Dermis lymphatic vessel endothelial cell (primary cell): ENCODE results near the gene TSEN34. TPM values are rescaled to one million over a fixed set of nuclear protein-coding genes. Genes with fewer than 3 reads are reported as not detected.

Source experiments
- total RNA-seq: library from RNA; depleted of rRNA; stranded (reverse); fragments of >200 nt; gene quantifications from 2 replicates; pipeline ENCODE4 v1.2.1, GENCODE V29; 2014

TSEN34 gene
- total RNA-seq = 40.1 and 41.5 TPM in 2 replicates

DNA sequence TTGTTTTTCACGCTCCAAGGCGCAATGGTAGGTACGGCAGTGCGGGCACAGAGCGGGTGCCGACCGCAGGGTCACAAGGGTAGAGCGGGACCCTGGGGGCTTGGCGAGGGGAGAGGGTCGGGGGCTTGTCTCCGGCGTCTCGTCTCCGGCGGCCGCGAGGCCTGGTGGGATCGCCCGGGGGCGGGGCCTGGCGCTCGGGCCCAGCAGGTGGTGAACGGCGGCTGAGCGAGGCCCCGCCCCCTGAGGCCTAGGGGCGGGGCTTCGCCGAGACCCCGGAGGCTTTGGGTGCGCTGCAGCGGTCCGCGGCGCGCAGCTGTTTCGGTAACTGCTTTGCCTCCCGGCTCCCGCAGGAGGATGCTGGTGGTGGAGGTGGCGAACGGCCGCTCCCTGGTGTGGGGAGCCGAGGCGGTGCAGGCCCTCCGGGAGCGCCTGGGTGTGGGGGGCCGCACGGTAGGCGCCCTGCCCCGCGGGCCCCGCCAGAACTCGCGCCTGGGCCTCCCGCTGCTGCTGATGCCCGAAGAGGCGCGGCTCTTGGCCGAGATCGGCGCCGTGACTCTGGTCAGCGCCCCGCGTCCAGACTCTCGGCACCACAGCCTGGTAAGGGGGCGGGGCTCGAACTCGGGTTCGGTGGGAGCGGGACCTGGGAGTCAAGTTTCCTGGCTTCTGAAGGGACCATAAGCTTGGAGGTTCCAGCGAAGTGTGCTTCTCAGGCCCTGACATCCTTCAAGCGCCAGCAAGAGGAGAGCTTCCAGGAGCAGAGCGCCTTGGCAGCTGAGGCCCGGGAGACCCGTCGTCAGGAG lies at the start of gene TSEN34:
Gene TSEN34, plus strand, starts transcription at position 298 of the 800 bp plus-strand sequence. Its CDS starts 57 bp downstream, at position 355.

DNA sequence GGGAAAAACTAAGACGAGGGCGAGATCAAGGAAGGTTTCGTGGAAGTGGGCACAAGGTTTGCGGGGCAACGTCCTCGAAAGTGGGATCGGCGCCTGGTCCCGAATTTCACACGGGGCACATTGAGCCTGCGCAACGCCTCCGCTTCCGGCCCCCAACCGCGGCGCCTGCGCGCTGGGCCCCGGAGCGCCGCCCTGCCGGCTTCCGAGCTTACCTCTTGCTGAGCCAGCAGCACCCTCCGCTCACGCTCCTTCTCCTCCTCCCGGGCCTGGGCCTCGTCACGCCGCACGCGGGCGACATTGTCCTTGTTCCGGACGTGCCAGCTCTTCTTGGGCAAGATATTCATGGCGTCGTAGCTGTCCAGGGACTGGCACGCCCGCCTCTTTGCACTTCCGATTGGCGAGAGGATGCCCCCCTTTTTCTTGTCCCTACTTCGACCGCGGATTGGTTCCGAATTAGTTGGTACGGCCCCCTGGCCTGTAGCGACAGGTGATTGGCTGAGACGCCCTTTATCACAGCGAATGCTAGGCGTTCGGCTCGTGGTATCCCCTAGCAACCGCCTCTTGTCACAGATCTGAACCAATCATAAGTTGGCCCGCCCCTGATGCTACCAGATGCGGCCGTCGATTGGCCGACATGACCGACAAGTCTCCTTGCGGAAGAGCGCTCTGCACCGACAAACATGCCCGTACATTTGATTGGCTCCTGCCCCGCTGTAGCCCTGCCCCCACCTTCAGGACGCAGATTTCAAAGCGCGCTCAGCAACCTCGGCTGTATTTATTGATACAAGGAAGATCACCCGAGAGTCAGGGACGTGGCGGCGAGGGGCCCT lies 31.5 kb upstream of the TSEN34 start, which contains the start of gene LENG1:
Gene LENG1, minus strand, starts transcription at position 370 of the 830 bp plus-strand sequence. Its CDS starts 26 bp downstream, at position 344.

DNA sequence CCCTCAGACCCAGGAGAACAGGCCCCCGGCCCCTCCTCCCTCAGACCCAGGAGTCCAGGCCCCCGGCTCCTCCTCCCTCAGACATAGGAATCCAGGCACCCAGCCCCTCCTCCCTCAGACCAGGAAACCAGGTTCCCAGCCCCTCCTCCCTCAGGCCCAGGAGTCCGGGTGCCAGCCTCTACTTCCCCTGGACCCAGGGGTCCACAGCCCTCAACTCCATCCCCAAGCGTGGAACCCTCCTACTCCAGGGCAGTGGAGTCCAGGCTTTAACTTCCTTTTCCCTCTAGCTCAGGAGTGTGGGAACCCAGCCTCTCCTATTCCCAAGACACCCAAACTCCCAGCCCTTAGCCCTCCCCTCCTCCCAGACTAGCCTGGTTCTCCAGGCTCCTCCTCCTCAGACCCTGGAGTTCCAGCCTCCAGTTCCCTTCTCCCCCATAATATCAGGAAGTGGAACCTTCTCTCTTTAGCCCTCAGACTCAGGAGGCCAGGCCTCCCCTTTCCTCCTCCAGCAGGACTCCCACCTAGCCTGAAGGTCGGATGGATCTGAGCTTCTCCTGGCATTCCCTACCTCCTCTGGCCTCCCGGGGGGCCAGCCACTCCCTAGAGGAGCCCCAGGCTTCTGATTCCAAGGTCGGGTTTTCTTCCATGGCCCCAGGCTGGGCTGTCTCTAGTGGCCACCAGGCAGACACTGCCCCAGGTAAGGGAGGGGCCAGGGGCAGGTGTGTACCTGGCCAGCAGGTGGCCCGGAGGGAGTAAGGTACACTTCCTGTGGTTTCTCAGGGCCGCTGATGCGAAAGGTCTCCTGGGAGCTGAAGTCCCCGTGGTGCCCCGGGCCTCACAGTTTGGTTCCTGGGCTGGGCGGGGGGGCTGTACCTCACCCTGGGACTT lies 18.4 kb upstream of the TSEN34 start, which contains the start of gene TMC4:
Gene TMC4, minus strand, starts transcription at position 690 of the 888 bp plus-strand sequence. Its CDS starts 43 bp downstream, at position 647.

GRCh38 chr19:54189145-54189734 lies 1.9 kb upstream of the TSEN34 start, which contains the start of gene MBOAT7:
Gene MBOAT7 (minus strand): TSS chr19:54189580. CDS start chr19:54188508, 1,072 bp downstream.

GRCh38 chr19:54222474-54223276 lies 31.6 kb downstream of the TSEN34 start, which contains the start of gene LILRB3:
Gene LILRB3 (minus strand): TSS chr19:54223007. CDS start chr19:54222976, 31 bp downstream.

GRCh38 chr19:54242646-54243045 lies 51.5 kb downstream of the TSEN34 start, which contains the start of gene LILRA6:
Gene LILRA6 (minus strand): TSS chr19:54242790.

Other genes starting within 250 kb of the TSEN34 start
- gene CACNG8, start 228.4 kb upstream of the TSEN34 start, total RNA-seq = under 0.01 and 0.17 TPM in 2 replicates
- 0.54 and 0.69 TPM in 2 replicates for gene CACNG6, start 199.7 kb upstream of the TSEN34 start, total RNA-seq
- gene VSTM1, start 127.4 kb upstream of the TSEN34 start, total RNA-seq = not detected in 2 replicates
- not detected in 2 replicates for gene TARM1, start 109.9 kb upstream of the TSEN34 start, total RNA-seq
- not detected in 2 replicates for gene OSCAR, start 90.5 kb upstream of the TSEN34 start, total RNA-seq
- gene NDUFA3, start 88.5 kb upstream of the TSEN34 start, total RNA-seq = 14.5 and 18.1 TPM in 2 replicates
- 18.8 and 21.1 TPM in 2 replicates for gene TFPT, start 75.7 kb upstream of the TSEN34 start, total RNA-seq
- gene PRPF31, start 75.6 kb upstream of the TSEN34 start, total RNA-seq = 48.8 and 54.8 TPM in 2 replicates
- gene CNOT3, start 53.5 kb upstream of the TSEN34 start, total RNA-seq = 5.7 and 9.2 TPM in 2 replicates
- 4.9 and 5.7 TPM in 2 replicates for gene LENG1, start 31.6 kb upstream of the TSEN34 start, total RNA-seq
- gene TMC4, start 18.1 kb upstream of the TSEN34 start, total RNA-seq = 0.34 and 0.54 TPM in 2 replicates
- gene MBOAT7, start 1.7 kb upstream of the TSEN34 start, total RNA-seq = 6.6 and 8.7 TPM in 2 replicates
- 3,120 and 3,598 TPM in 2 replicates for gene RPS9, start 9.6 kb downstream of the TSEN34 start, total RNA-seq
- gene LILRB3, start 31.7 kb downstream of the TSEN34 start, total RNA-seq = not detected in 2 replicates
- not detected in 2 replicates for gene LILRA6, start 51.5 kb downstream of the TSEN34 start, total RNA-seq
- not detected in 2 replicates for gene LILRB5, start 66.0 kb downstream of the TSEN34 start, total RNA-seq
- gene LILRB2, start 89.8 kb downstream of the TSEN34 start, total RNA-seq = not detected in 2 replicates
- gene LILRA5, start 121.9 kb downstream of the TSEN34 start, total RNA-seq = not detected in 2 replicates
- gene LILRA4, start 147.9 kb downstream of the TSEN34 start, total RNA-seq = not detected in 2 replicates
- gene LAIR1, start 173.6 kb downstream of the TSEN34 start, total RNA-seq = not detected in 2 replicates
- not detected in 2 replicates for gene TTYH1, start 224.2 kb downstream of the TSEN34 start, total RNA-seq